Neural progenitor cell (in vitro differentiated cells): ENCODE results near the gene NPSR1. TPM values are rescaled to one million over a fixed set of nuclear protein-coding genes. Genes with fewer than 3 reads are reported as not detected.
A peak's percentile ranks its signal among the peaks of the same experiment; 100 is the strongest.
"Not testable (repeated sequence)": the region's sequence is repeated elsewhere in the genome, so short reads cannot be mapped to it uniquely, and the experiment has no call there.

Experiments
- DNase-seq: peaks from one replicate; pipeline ENCODE4 v3.0.0-alpha.2; 2016; ENCODE audit warnings: low spot score
- H2AFZ ChIP-seq: fragments of 200-600 bp; sonication (generic); replicated peaks from 2 replicates; pipeline ENCODE4 v1.6.1; 2016; ENCODE audit warnings: antibody characterized with exemption
- H3F3A ChIP-seq: fragments of 200-600 bp; sonication (generic); 2 replicates; pipeline ENCODE4 v1.6.1; 2016; ENCODE audit warnings: antibody characterized with exemption, low read depth
- H3K27ac ChIP-seq: fragments of 200-600 bp; sonication (generic); 2 replicates; pipeline ENCODE4 v1.5.1; 2016; ENCODE audit warnings: mild to moderate bottlenecking
- H3K27me3 ChIP-seq: fragments of 200-600 bp; sonication (generic); 2 replicates; pipeline ENCODE4 v1.6.1; 2016; ENCODE audit warnings: mild to moderate bottlenecking, moderate library complexity
- H3K36me3 ChIP-seq: fragments of 200-600 bp; sonication (generic); 2 replicates; pipeline ENCODE4 v1.5.1; 2016
- H3K4me1 ChIP-seq: fragments of 200-600 bp; sonication (generic); 2 replicates; pipeline ENCODE4 v1.6.1; 2016; ENCODE audit warnings: mixed run types
- H3K4me2 ChIP-seq: fragments of 200-600 bp; sonication (generic); 2 replicates; pipeline ENCODE4 v1.6.1; 2016
- H3K4me3 ChIP-seq: fragments of 200-600 bp; sonication (generic); 2 replicates; pipeline ENCODE4 v1.5.1; 2016
- H3K79me2 ChIP-seq: fragments of 200-600 bp; sonication (generic); 2 replicates; pipeline ENCODE4 v1.6.1; 2016; ENCODE audit warnings: low read depth
- H3K9ac ChIP-seq: fragments of 200-600 bp; sonication (generic); 2 replicates; pipeline ENCODE4 v1.6.1; 2016
- H3K9me3 ChIP-seq: fragments of 200-600 bp; sonication (generic); 2 replicates; pipeline ENCODE4 v1.5.1; 2016; ENCODE audit warnings: low read depth
- H4K20me1 ChIP-seq: fragments of 200-600 bp; sonication (generic); 2 replicates; pipeline ENCODE4 v1.6.1; 2016; ENCODE audit warnings: low read depth
- H3K27ac Mint-ChIP-seq: 3 replicates; pipeline ENCODE4 v1.8.0; 2021; ENCODE audit warnings: mixed read lengths
- H3K27me3 Mint-ChIP-seq: 2 replicates; pipeline ENCODE4 v1.8.0; 2022; ENCODE audit warnings: low read depth, mild to moderate bottlenecking, inconsistent platforms, moderate library complexity, mixed read lengths; ENCODE audit not compliant: insufficient read depth
- H3K36me3 Mint-ChIP-seq: 3 replicates; pipeline ENCODE4 v1.8.0; 2021; ENCODE audit warnings: mixed read lengths
- H3K4me1 Mint-ChIP-seq: 3 replicates; pipeline ENCODE4 v1.8.0; 2021; ENCODE audit warnings: mixed read lengths
- H3K4me3 Mint-ChIP-seq: 3 replicates; pipeline ENCODE4 v1.8.0; 2021; ENCODE audit warnings: mild to moderate bottlenecking, moderate library complexity, mixed read lengths
- H3K9me3 Mint-ChIP-seq: 3 replicates; pipeline ENCODE4 v1.8.0; 2020; ENCODE audit warnings: mixed read lengths
- CTCF ChIP-seq: fragments of 200-600 bp; sonication (generic); IDR thresholded peaks from 2 replicates; pipeline ENCODE4 v1.5.1; 2017; ENCODE audit warnings: antibody characterized with exemption, mild to moderate bottlenecking
- EZH2 ChIP-seq: fragments of 200-600 bp; sonication (generic); IDR thresholded peaks from 2 replicates; pipeline ENCODE4 v1.6.1; 2017; ENCODE audit warnings: antibody characterized with exemption, mild to moderate bottlenecking, moderate library complexity
- EZH2phosphoT487 ChIP-seq: fragments of 200-600 bp; sonication (generic); IDR thresholded peaks from 2 replicates; pipeline ENCODE4 v1.6.1; 2017; ENCODE audit warnings: antibody characterized with exemption
- total RNA-seq: library from RNA; depleted of rRNA; stranded (reverse); fragments of >200 nt; gene quantifications from 2 replicates; pipeline ENCODE4 v1.2.3, GENCODE V29; 2015; ENCODE audit warnings: low replicate concordance

The NPSR1 gene
- total RNA-seq, 1 donor from 2014 or later: not detected

GRCh38 chr7:34787586-34787985 lies 129.6 kb downstream of the NPSR1 start:
- H3K4me1 Mint-ChIP-seq: peaks cover 3% of the 10 kb centered on the region
- no peaks in the 10 kb centered on the region for H4K20me1 ChIP-seq

GRCh38 chr7:34806831-34807230 lies 148.8 kb downstream of the NPSR1 start:
- H3K9me3 ChIP-seq: peaks cover 3% of the 10 kb centered on the region
- H4K20me1 ChIP-seq: no peaks in the 10 kb centered on the region
- H3K27ac Mint-ChIP-seq: no peak overlapping the region
- no peak overlapping the region for H3K4me2 ChIP-seq
- no peak overlapping the region for H2AFZ ChIP-seq
- no peaks in the 10 kb centered on the region for H3K27me3 Mint-ChIP-seq
- no peaks in the 10 kb centered on the region for H3K36me3 ChIP-seq
- H3K27ac ChIP-seq: no peak overlapping the region
- DNase-seq: no peak
- peaks cover 3% of the 10 kb centered on the region for H3K9me3 Mint-ChIP-seq
- H3K9ac ChIP-seq: no peak overlapping the region
- H3K4me3 ChIP-seq: no peak overlapping the region
- H3K79me2 ChIP-seq: no peaks in the 10 kb centered on the region
- no peaks in the 10 kb centered on the region for H3K4me1 ChIP-seq
- no peak overlapping the region for H3K4me3 Mint-ChIP-seq
- no peak for TF ChIP-seq CTCF
- TF ChIP-seq EZH2phosphoT487: no peak
- TF ChIP-seq EZH2: no peak
- H3K36me3 Mint-ChIP-seq: no peaks in the 10 kb centered on the region
- no peaks in the 10 kb centered on the region for H3F3A ChIP-seq
- H3K4me1 Mint-ChIP-seq: peaks cover 4% of the 10 kb centered on the region
- no peaks in the 10 kb centered on the region for H3K27me3 ChIP-seq

More at GRCh38 chr7:34787586-34787985, 129.6 kb downstream of the NPSR1 start:
- no peak overlapping the region for H3K4me3 ChIP-seq
- TF ChIP-seq EZH2: no peak
- H3K36me3 Mint-ChIP-seq: peaks cover 2% of the 10 kb centered on the region
- H3F3A ChIP-seq: peaks cover 12% of the 10 kb centered on the region
- no peak overlapping the region for H3K4me2 ChIP-seq
- peaks cover 12% of the 10 kb centered on the region for H3K9me3 Mint-ChIP-seq
- no peak overlapping the region for H3K27ac ChIP-seq
- no peak overlapping the region for H2AFZ ChIP-seq
- H3K27me3 Mint-ChIP-seq: peaks cover 2% of the 10 kb centered on the region
- H3K9ac ChIP-seq: no peak overlapping the region
- no peaks in the 10 kb centered on the region for H3K9me3 ChIP-seq
- no peak overlapping the region for H3K27ac Mint-ChIP-seq
- no peak overlapping the region for H3K4me3 Mint-ChIP-seq
- H3K36me3 ChIP-seq: no peaks in the 10 kb centered on the region
- no peaks in the 10 kb centered on the region for H3K79me2 ChIP-seq
- DNase-seq: no peak
- H3K27me3 ChIP-seq: no peaks in the 10 kb centered on the region
- peaks cover 2% of the 10 kb centered on the region for H3K4me1 ChIP-seq

GRCh38 chr7:34807548-34808340 lies 149.7 kb downstream of the NPSR1 start:
- H3K27ac Mint-ChIP-seq: peak overlapping the region; percentile 22
- Histone ChIP-seq H3K27ac (no peak overlapping the region), H3K4me1 (no peaks in the 10 kb centered on the region), H3K9me3 (peaks cover 3% of the 10 kb centered on the region), H3K9ac (no peak overlapping the region), H2AFZ (no peak overlapping the region), H4K20me1 (no peaks in the 10 kb centered on the region), H3K4me3 (no peak overlapping the region), H3F3A (no peaks in the 10 kb centered on the region), H3K36me3 (no peaks in the 10 kb centered on the region), H3K27me3 (no peaks in the 10 kb centered on the region), H3K79me2 (no peaks in the 10 kb centered on the region), H3K4me2 (no peak overlapping the region)
- DNase-seq: no peak
- H3K9me3 Mint-ChIP-seq: peaks cover 3% of the 10 kb centered on the region
- no peaks in the 10 kb centered on the region for H3K27me3 Mint-ChIP-seq
- H3K36me3 Mint-ChIP-seq: no peaks in the 10 kb centered on the region
- peaks cover 4% of the 10 kb centered on the region for H3K4me1 Mint-ChIP-seq
- no peak overlapping the region for H3K4me3 Mint-ChIP-seq
- no peak for TF ChIP-seq EZH2phosphoT487
- TF ChIP-seq EZH2: no peak
- TF ChIP-seq CTCF: no peak

DNA sequence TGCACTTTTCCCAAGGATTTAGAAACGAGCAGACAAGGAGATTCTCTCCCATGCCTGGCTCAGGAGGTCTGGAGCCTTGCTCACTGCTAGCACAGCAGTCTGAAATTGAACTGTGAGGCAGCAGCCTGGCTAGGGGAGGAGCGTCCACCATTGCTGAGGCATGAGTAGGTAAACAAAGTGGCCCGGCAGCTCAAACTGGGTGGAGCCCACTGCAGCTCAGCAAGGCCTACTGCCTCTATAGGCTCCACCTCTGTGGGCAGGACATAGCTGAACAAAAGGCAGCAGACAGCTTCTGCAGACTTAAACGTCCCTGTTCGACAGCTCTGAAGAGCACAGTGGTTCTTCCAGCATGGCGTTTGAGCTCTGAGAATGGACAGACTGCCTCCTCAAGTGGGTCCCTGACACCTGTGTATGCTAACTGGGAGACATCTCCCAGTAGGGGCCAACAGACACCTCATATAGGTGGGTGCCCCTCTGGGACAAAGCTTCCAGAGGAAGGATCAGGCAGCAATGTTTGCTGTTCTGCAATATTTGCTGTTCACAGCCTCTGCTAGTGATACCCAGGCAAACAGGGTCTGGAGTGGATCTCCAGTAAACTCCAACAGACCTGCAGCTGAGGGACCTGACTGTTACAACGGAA lies 156.3 kb downstream of the NPSR1 start:
- H3K9me3 ChIP-seq, H3K9ac ChIP-seq, H3K4me2 ChIP-seq, H3K36me3 ChIP-seq, H3F3A ChIP-seq, H3K79me2 ChIP-seq, H2AFZ ChIP-seq, H3K27me3 ChIP-seq, H3K27me3 Mint-ChIP-seq, H3K4me3 ChIP-seq, H3K36me3 Mint-ChIP-seq, H3K9me3 Mint-ChIP-seq, H3K27ac Mint-ChIP-seq, DNase-seq, H3K27ac ChIP-seq, H4K20me1 ChIP-seq, H3K4me3 Mint-ChIP-seq, H3K4me1 Mint-ChIP-seq, H3K4me1 ChIP-seq: not testable (repeated sequence)
